K562 treated with DMSO at 1 percent for 24 hours (cell line): ENCODE data around the gene ENTPD6. TPM values are rescaled to one million over a fixed set of nuclear protein-coding genes. Genes with fewer than 3 reads are reported as not detected.

Experiments used
- total RNA-seq: library from RNA; unstranded; fragments of 300-600 nt; gene quantifications from 2 replicates; pipeline ENCODE4 v1.2.3, GENCODE V29; 2022; ENCODE audit warnings: low read depth; ENCODE audit not compliant: insufficient read depth

Gene ENTPD6
- 35.0 and 36.2 TPM in 2 replicates for total RNA-seq

GRCh38 chr20:25195014-25195961 is at the start of gene ENTPD6:
ENTPD6 (plus strand) TSS chr20:25195712; CDS start chr20:25206537, 10,825 bp downstream.

DNA sequence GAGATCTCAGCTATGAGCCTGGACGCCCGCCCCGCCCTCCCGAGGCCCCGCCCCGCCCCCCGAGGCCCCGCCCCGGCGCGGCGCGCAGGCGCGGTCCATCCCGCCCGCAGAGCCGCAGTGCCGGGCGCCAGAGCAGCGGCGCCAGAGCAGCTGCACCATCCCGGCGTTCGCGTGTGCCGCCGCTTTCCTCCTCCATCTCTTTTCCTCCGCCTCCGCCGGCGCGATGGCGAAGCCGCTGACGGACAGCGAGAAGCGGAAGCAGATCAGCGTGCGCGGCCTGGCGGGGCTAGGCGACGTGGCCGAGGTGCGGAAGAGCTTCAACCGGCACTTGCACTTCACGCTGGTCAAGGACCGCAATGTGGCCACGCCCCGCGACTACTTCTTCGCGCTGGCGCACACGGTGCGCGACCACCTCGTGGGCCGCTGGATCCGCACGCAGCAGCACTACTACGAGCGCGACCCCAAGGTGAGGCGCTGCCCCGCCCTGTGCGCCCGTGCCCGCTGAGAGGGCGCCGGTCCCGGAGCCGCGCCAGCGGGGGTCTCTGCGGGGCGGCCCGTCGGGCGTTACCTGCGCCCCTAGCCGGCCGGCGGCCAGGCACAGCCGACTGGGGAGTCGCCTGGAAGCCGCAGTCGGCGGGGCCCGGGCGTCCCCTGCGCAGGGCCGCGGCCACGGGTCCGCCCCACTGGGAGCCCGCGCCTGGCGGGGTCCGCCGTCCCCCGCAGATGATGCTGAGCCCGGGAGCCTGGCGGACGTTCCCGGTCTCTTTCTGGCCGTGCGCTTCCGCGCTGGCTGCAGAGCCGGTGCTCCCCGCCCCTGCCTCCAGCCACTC is 52.7 kb downstream of the ENTPD6 start, which contains the start of gene PYGB:
PYGB (plus strand) TSS at position 130 of the 830 bp plus-strand sequence; CDS start at position 224, 94 bp downstream.

Other genes with a start within 250 kb of the ENTPD6 start
- not detected in 2 replicates for gene CST7, start 246.4 kb upstream of the ENTPD6 start, total RNA-seq
- gene APMAP, start 203.0 kb upstream of the ENTPD6 start, total RNA-seq, result 18.2 and 18.6 TPM in 2 replicates
- gene ACSS1, start 137.6 kb upstream of the ENTPD6 start, total RNA-seq, result not detected in 2 replicates
- not detected in 2 replicates for gene VSX1, start 113.6 kb upstream of the ENTPD6 start, total RNA-seq
- gene PYGB, start 52.4 kb downstream of the ENTPD6 start, total RNA-seq, result 33.4 and 34.7 TPM in 2 replicates
- 27.3 and 28.8 TPM in 2 replicates for gene ABHD12, start 195.1 kb downstream of the ENTPD6 start, total RNA-seq
- gene GINS1, start 212.0 kb downstream of the ENTPD6 start, total RNA-seq, result 10.9 and 12.7 TPM in 2 replicates